Cerebellar nuclear complex (tissue), 1 donor: Measurements from ENCODE around the gene NFIX.

ENCODE experiments used
- DNase-seq, 2 experiments: peaks; one replicate each; lab custom pipeline; 2025; lab: John Stamatoyannopoulos, UW

Gene NFIX

DNA sequence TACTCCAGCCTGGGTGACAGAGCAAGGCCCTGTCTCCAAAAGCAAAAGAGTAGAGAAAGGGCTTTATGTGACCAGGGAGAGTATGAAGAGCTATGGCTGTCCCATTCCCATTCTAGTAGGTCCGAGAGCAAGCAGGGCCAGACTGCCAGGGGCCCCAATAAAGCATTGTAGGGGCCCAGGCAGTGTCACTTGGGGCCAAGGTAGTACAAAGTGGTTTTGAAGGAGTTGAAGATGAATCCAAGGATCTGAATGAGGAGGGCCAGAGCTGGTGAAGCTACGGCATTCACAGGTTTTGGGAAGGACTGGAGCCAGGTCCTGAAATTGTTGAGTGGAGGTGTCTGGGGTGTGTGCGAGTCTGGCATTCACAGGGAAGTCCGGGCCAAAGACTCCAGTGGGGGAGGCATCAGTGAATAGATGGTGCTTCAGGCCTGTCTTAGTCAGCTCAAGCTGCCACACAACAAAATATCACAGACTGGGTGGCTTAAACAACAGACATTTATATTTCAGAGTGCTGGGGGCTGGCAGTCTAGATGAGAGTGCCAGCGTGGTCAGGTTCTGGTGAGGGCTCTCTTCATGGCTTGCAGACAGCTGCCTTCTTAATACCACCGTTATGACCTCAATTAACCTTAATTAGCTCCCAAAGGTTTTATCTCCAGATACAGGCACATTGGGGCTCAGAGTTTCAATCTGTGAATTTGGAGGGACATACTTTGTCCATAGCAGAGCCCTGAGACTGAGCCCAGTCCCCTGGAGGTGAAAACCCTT is 132.7 kb downstream of the NFIX start:
- no peak for DNase-seq

DNA sequence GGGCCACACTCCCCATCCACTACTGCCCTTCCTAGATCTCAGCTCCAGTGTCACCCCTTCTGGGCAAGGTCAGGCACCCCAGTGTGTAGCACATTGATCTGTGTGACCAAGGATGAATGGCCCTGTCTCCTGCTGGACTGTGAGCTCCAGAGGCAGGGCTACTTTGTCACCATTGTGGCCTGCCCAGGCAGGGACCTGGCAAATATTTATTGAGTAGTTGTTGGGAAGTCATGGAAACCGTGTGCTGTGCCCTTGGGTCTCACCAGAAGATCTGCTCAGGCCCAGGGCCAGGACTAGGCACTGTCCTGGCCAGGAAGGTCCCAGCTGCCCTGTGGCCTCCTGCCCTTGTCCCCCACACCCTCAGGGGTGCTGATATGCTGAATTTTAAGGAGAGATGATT is 133.3 kb downstream of the NFIX start:
- no peak for DNase-seq

DNA sequence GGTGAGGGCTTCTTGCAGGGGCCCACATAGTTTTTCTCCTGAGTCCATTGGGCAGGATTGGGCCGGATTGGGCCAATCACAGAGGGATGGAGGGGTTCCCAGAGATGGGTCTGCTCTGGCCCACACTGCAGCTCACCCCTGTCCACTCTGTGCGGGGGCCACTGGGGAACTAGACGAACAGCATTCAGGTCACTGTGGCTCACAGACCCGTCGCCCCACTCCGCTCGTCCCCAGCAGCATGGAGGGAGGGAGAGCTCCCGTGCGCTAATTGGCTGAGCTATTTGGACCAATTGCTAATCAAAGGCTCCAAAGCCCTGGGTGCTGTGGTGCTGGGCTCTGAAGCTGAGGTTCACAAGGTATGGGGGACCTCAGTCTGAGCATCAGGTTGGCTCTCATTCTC is 134.1 kb downstream of the NFIX start:
- no peak for DNase-seq

DNA sequence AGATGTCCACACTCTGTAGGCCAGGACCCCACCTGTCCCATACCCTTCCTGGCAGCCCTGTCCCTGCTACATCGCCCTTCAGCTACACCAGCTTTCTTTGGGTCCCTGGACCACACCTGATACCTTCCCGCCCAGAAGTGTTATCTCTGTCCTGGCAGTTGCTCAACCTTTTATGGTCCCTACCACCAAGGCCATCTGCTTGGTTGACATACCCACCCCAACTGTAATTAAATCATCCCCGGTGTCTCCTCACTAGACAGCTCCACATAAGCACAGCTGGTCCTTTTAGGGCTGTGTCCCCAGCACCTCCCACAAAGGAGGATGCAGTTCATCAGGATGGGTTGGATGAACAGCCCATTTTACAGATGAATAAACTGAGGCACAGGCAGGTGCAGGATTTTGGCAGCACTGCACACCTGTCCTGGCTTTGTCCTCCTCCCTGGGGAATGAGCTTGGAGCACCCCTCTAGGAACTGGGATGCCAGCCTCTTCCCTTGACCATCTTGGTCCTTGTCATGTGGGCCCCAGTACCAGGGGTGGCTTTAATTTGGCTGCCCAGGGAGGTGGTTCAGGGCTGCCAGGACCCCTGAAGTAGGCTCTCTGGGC is 135.7 kb downstream of the NFIX start:
- no peak for DNase-seq

DNA sequence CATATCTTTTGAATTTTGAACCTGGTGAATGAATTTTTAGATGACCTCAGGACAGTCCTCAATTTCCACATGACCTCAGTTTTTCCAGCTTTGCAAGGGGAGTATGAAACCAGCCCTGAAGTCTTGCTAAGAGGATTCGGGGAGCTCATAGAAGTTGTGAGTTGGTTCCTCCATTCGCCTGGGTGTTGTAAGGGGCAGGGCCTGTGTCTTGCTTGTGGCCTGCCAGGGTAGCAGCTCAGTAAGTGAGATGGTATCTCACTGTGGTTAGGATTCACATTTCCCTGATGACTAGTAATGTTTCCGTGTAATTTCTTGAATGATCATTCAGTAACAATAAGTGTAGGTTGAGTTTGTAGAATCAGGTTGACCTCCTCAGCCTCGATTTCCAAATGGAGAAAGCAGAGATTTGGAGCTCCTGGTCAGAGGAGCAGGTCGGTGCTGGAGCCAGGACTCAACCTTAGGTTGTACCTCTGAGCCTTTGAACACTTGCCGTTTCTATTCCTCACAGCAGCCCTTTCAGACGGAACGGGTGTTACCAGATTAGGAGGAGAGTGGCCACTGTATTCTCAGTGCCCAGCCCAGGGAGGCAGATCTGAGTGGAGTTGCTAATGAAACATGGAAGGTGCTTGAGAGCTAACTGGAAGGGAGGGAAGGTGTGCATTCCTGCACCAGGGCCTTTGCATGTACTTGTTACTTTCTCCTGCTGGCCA is 137.4 kb downstream of the NFIX start:
- no peak for DNase-seq

DNA sequence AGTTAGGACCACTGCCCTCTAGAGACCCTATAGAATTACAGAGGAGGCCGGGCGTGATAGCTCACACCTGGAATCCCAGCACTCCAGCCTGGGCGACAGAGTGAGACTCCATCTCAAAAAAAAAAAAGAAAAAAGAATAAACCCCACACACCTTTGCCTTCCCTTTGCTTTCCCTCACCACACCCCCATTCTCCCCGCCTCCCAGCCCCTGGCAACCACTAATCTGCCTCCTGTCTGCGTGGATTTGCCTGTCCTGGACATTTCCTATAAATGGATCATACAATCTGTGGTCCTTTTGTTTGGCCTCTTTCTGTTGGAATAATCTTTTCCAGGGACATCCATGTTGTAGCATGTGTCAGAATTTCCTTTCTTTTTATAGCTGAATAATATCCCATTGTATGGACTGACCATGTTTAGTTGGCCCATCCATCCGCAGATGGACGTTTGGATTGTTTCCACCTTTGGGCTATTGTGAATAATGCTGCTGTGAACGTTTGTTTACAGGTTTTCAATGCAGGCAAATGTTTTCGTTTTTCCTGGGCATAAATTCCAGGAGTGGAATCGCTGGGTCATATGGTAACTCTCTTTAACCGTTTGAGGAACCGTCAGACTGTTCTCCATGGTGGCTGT is 138.1 kb downstream of the NFIX start:
- DNase-seq: no peak

DNA sequence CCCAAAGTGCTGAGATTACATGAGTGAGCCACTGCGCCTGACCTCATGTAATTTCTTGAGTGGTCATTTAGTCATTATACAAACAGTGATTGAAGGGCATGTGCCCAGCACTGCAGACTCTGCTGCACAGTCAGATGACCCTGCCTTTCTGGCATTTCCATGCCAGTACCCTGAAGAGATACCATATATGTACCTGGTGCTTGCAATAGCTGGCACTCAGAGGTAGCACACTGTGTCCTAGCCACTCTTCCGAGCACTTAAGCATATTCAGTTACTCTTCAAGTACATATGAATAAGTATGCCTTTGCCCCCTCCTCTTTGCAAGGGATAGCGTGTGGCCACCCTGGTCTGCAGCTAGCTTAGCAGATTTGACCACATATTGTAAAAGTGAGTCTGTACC is 139.4 kb downstream of the NFIX start:
- DNase-seq: no peak

DNA sequence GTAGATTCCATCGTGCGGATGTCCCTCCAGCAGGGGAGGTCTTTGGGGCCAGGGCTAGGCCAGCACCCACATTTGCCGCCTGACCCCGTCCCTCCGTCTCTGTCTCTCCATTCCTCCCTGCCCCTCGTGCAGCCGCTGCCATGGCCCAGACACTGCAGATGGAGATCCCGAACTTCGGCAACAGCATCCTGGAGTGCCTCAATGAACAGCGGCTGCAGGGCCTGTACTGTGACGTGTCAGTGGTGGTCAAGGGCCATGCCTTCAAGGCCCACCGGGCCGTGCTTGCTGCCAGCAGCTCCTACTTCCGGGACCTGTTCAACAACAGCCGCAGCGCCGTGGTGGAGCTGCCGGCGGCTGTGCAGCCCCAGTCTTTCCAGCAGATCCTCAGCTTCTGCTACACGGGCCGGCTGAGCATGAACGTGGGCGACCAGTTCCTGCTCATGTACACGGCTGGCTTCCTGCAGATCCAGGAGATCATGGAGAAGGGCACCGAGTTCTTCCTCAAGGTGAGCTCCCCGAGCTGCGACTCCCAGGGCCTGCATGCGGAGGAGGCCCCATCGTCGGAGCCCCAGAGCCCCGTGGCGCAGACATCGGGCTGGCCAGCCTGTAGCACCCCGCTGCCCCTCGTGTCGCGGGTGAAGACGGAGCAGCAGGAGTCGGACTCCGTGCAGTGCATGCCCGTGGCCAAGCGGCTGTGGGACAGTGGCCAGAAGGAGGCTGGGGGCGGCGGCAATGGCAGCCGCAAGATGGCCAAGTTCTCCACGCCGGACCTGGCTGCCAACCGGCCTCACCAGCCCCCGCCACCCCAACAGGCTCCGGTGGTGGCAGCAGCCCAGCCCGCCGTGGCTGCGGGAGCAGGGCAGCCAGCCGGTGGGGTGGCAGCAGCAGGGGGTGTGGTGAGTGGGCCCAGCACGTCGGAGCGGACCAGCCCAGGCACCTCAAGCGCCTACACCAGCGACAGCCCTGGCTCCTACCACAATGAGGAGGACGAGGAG is 140.1 kb downstream of the NFIX start:
- no peak for DNase-seq

DNA sequence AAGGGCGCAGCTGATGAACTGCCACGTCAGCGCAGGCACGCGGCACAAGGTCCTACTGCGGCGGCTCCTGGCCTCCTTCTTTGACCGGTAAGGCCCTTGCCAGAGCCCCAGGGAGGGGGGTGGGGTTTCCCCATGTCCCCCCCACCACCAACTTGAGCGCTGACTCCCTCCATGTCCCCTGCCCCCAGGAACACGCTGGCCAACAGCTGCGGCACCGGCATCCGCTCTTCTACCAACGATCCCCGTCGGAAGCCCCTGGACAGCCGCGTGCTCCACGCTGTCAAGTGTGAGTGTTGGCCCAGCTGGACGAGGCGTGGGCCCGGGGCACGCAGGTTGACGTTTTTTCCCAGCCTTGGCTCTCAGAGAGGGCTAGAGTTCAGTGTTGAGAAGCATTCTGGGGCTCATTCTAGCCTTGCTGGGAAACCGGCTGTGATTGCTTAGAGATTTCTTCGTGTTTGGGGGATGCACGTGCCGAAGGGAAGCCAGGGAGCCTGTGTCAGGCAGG is 142.1 kb downstream of the NFIX start:
- DNase-seq: no peak

DNA sequence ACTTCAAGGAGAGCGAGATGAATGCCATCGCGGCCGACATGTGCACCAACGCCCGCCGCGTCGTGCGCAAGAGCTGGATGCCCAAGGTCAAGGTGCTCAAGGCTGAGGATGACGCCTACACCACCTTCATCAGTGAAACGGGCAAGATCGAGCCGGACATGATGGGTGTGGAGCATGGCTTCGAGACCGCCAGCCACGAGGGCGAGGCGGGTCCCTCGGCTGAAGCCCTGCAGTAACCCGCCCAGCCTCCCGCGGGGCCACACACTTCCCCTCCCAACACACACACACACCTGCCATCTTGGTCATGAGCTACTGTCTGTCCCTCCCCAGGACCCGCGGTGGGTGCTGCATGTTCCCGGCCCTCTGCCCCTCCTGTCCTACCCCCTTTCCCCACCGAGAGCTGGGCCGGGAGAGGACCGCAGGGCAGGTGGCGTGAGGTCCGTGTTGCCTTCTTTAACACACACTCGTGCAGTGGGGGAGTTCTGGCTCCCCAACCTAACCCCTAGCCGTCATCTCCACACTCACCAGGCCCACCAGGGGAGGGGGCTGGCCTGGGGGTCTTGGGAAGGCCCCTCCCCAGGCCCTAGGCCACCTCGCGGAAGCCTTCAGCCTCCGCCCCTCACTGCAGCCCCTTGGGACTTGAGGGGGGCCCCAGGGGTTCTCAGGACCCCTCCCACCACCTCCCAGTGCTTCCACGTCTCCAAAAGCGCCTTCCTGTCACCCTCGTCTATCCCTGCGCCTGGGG is 143.1 kb downstream of the NFIX start:
- no peak for DNase-seq

DNA sequence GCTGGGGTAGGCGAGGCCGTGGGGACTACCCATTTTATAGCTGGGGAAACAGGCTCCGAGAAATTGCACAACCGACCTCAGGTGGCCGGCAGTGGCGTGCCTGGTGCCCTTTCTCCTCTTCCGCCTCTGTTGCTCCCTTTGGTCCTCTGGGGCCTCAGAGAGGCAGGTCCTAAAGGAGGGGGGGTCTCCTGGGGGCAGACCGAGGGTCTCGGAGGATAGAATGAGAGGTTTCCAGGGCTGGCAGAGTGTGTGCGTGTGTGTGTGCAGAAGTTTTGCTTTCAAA is 143.6 kb downstream of the NFIX start:
- no peak for DNase-seq

DNA sequence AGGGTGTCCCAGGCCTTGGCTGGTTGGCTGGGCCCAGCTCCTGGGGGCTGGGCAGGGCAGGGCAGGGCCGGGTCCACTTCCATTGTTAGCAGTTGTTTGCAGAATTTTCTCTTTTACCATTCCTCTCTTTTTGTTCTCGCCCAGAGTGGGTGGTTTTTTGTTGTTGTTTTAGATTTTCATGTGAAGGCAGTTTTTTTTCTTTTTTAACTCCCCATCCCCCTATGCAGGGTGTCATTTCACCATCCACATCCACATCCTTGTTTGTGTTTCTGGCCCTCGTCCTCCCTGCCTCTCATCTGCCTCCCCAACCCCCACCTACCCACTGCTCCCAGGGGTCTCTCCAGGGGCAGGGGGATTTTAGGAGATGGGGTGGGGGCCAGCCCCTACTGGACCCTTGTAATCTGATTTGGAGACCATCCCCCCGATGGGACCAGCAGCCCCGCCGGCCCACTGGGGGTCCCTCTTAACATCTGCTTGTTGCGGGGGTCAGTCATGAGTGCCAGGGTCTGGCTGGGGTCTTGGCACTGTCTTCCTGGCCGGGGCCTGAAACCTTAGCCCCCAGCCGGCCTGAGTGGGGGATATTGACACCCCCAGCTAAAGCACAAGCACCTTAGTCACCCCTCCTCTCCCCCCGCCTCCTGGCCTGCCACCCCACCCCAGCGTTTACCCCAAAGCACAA is 144.5 kb downstream of the NFIX start:
- DNase-seq: no peak

DNA sequence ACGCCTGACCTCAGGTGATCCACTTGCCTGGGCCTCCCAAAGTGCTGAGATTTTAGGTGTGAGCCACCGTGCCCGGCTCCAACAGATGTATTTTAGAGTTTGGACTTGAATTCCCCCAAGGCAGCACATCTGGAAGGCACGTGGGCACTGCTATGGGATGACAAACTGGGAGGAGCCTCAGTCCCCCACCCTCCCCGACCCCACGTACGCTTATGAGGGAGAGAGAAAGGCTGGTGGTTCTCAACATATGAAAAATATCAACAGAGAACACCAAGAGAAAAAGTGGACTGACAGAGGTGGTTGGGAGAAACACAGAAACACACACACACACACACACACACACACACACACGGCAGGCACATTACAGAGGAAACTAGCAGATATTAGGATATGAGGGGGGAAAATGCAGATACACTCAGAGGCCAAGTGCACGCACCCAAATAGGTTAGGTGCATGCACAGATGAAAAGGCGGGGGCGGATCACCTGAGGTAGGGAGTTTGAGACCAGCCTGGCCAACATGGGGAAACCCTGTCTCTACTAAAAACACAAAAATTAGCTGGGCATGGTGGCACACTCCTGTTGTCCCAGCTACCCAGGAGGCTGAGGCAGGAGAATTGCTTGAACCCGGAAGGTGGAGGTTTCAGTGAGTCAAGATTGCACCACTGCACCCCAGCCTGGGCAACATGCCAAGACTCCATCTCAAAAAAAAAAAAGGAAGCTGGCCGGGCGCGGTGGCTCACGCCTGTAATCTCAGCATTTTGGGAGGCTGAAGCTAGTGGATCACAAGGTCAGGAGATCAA is 151.7 kb downstream of the NFIX start:
- no peak for DNase-seq
